B cell (primary cell): ENCODE data around the gene HBG2.

ENCODE experiments used
- CTCF ChIP-seq: fragments of 200-600 bp; IDR thresholded peaks from one replicate; pipeline ENCODE4 v1.8.0; 2022; ENCODE audit warnings: antibody characterized with exemption, mild to moderate bottlenecking
- EZH2 ChIP-seq: IDR thresholded peaks from 2 replicates; pipeline ENCODE4 v1.6.1; 2012; ENCODE audit warnings: borderline replicate concordance, low read depth, mild to moderate bottlenecking, moderate library complexity, low read length; ENCODE audit not compliant: insufficient read depth, poor library complexity, severe bottlenecking

- TF ChIP-seq CTCF: no peak
- no peak for TF ChIP-seq EZH2
Measured at GRCh38 chr11:5241458-5241857, 13.1 kb downstream of the HBG2 start.
